B cell (primary cell): ENCODE data around the gene CCNF. TPM values are rescaled to one million over a fixed set of nuclear protein-coding genes. Genes with fewer than 3 reads are reported as not detected.
"Not testable (repeated sequence)": the region's sequence is repeated elsewhere in the genome, so short reads cannot be mapped to it uniquely, and the experiment has no call there.

Source experiments
- ATAC-seq: fragments of 200-7000 bp; cut with Tn5 transposase; one replicate; pipeline ENCODE4 v1.10.0; 2021; ENCODE audit warnings: low read depth, mild to moderate bottlenecking, moderate number of reproducible peaks, moderate library complexity
- CTCF ChIA-PET: fragments of 350-600 bp; sonication (Branson Sonifier 250); formaldehyde crosslinking; loops from one replicate; lab custom pipeline; 2021; ENCODE audit warnings: antibody characterized with exemption, inconsistent platforms; lab: Charles Lee
- POLR2A ChIA-PET: fragments of 350-600 bp; sonication (Branson Sonifier 250); formaldehyde crosslinking; loops from one replicate; lab custom pipeline; 2021; ENCODE audit warnings: antibody characterized with exemption; lab: Charles Lee
- DNase-seq: peaks from one replicate; pipeline ENCODE4 v3.0.0; 2013
- H2AFZ ChIP-seq: 2 replicates; pipeline ENCODE4 v1.6.1; 2012; ENCODE audit warnings: mild to moderate bottlenecking, low read depth, low read length; ENCODE audit not compliant: insufficient read depth, poor library complexity, severe bottlenecking
- H3K27ac ChIP-seq, 2 donors: 1 replicate in 1 of 2; 2 replicates in 1 of 2; pipeline ENCODE4 v1.5.1; 2012 to 2013; ENCODE audit warnings: low read length in 2 of 2, mild to moderate bottlenecking in 2 of 2, moderate library complexity in 1 of 2
- H3K27me3 ChIP-seq, 4 experiments: fragments of 200-600 bp in 1 of 4; sonication (generic) in 1 of 4; replicated peaks in 1 of 4; 1 replicate in 2 of 4; 2 replicates in 2 of 4; pipeline versions ENCODE4 v1.6.1 to v1.7.0; 2013 to 2016; ENCODE audit warnings: low read length in 3 of 4, mild to moderate bottlenecking in 2 of 4, mixed read lengths in 1 of 4, moderate library complexity in 1 of 4; ENCODE audit not compliant: insufficient read depth in 4 of 4, control insufficient read depth in 3 of 4; ENCODE audit errors: control extremely low read depth in 1 of 4
- H3K36me3 ChIP-seq, 2 experiments: replicated peaks in 1 of 2; 1 replicate in 1 of 2; 2 replicates in 1 of 2; pipeline versions ENCODE4 v1.6.1 to v1.7.1; 2013; ENCODE audit warnings: low read length in 1 of 2; ENCODE audit not compliant: insufficient read depth in 2 of 2, control insufficient read depth in 1 of 2; ENCODE audit errors: control extremely low read depth in 1 of 2, extremely low read depth in 1 of 2
- H3K4me1 ChIP-seq, 2 donors: fragments of 200-600 bp in 1 of 2; sonication (generic) in 1 of 2; 1 replicate in 1 of 2; 2 replicates in 1 of 2; pipeline versions ENCODE4 v1.5.1 to v1.6.1; 2013 to 2017; ENCODE audit warnings: low read length in 2 of 2; ENCODE audit not compliant: control insufficient read depth in 2 of 2, insufficient read depth in 2 of 2
- H3K4me2 ChIP-seq: replicated peaks from 2 replicates; pipeline ENCODE3; 2012; ENCODE audit warnings: mild to moderate bottlenecking, low read depth, low read length; ENCODE audit not compliant: poor library complexity, severe bottlenecking
- H3K4me3 ChIP-seq, 5 experiments: fragments of 200-600 bp in 1 of 5; sonication (generic) in 1 of 5; 1 replicate in 3 of 5; 2 replicates in 2 of 5; pipeline versions ENCODE4 v1.5.1 to v1.7.0; 2011 to 2016; ENCODE audit warnings: low read length in 4 of 5, mild to moderate bottlenecking in 4 of 5, low read depth in 2 of 5, control low read depth in 1 of 5, moderate library complexity in 1 of 5; ENCODE audit not compliant: insufficient read depth in 1 of 5; ENCODE audit errors: control extremely low read depth in 1 of 5, extremely low read depth in 1 of 5
- H3K79me2 ChIP-seq: fragments of 200-600 bp; sonication (generic); one replicate; pipeline ENCODE4 v1.6.0; 2016; ENCODE audit warnings: low read length; ENCODE audit not compliant: control insufficient read depth, insufficient read depth
- H3K9ac ChIP-seq: fragments of 200-600 bp; sonication (generic); 2 replicates; pipeline ENCODE4 v1.6.1; 2017; ENCODE audit warnings: mild to moderate bottlenecking, low read length, moderate library complexity
- H3K9me3 ChIP-seq, 3 donors: one replicate each; pipeline versions ENCODE4 v1.6.1 to v1.7.1; 2013; ENCODE audit warnings: low read length in 2 of 3; ENCODE audit not compliant: control insufficient read depth in 2 of 3, insufficient read depth in 1 of 3; ENCODE audit errors: control extremely low read depth in 1 of 3
- H4K20me1 ChIP-seq: 2 replicates; pipeline ENCODE4 v1.6.0; 2012; ENCODE audit warnings: mild to moderate bottlenecking, low read length; ENCODE audit not compliant: insufficient read depth, control insufficient read depth, poor library complexity, severe bottlenecking
- H3K27ac Mint-ChIP-seq: one replicate; pipeline ENCODE4 v1.8.0; 2021; ENCODE audit warnings: mixed read lengths
- H3K27me3 Mint-ChIP-seq: one replicate; pipeline ENCODE4 v1.8.0; 2021; ENCODE audit warnings: mixed read lengths
- H3K4me1 Mint-ChIP-seq: one replicate; pipeline ENCODE4 v1.8.0; 2021; ENCODE audit warnings: mixed read lengths
- H3K4me3 Mint-ChIP-seq: one replicate; pipeline ENCODE4 v1.8.0; 2021; ENCODE audit warnings: mixed read lengths
- H3K9me3 Mint-ChIP-seq: one replicate; pipeline ENCODE4 v1.8.0; 2022; ENCODE audit warnings: mixed read lengths; ENCODE audit not compliant: insufficient read depth
- EZH2 ChIP-seq: IDR thresholded peaks from 2 replicates; pipeline ENCODE4 v1.6.1; 2012; ENCODE audit warnings: borderline replicate concordance, low read depth, mild to moderate bottlenecking, moderate library complexity, low read length; ENCODE audit not compliant: insufficient read depth, poor library complexity, severe bottlenecking
- WGBS: methylation state at CpG from one replicate; pipeline ENCODE4 v1.1.5; 2013; ENCODE audit warnings: missing lambda C conversion rate; ENCODE audit not compliant: insufficient coverage; 5-methylcytosine and 5-hydroxymethylcytosine counted together
- intact Hi-C: fragments of 100-400 bp; cut with micrococcal nuclease; formaldehyde crosslinking; loops from one replicate; pipeline ENCODE4 v1.10.0; 2022
- polyA plus RNA-seq: library from polyadenylated mRNA; depleted of rRNA; stranded (reverse); fragments of >200 nt; gene quantifications from 2 replicates; pipeline ENCODE4 v1.2.3, GENCODE V29; 2012
- total RNA-seq, 2 donors: library from RNA; stranded (reverse); fragments of 120-200 nt in 1 of 2; gene quantifications; 1 replicate in 1 of 2; 2 replicates in 1 of 2; pipeline versions ENCODE4 v1.2.3 to v1.2.4, GENCODE V29; 2013 to 2022
- TF ChIP-seq, protein P1 (sequence below): fragments of 200-600 bp; IDR thresholded peaks from one replicate; pipeline ENCODE4 v1.8.0; 2022; ENCODE audit warnings: antibody characterized with exemption, mild to moderate bottlenecking

Gene CCNF
- total and polyA plus RNA-seq, 2 donors (not counting 1 experiment from before 2014, with no cell fraction given), result 3.2 to 5.3 TPM

DNA sequence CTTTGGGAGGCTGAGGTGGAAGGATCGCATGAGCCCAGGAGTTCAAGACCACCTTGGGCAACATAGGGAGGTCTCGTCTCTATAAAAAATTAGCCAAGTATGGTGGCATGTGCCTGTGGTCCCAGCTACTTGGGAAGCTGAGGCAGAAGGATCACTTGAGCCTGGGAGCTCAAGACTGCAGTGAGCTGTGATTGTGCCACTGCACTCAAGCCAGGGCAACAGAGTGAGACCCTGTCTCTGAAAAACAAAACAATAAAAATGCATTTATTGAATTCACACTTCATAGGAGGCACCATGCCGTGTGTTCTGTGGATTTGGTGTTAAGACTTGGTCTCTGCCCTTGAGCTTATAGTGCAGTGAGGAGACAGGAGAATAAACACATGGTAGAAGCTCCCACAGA, 48.1 kb downstream of the CCNF start:
- intact Hi-C loops, result no loop called here
- Histone ChIP-seq H3K27ac (no peak overlapping the region), H3K4me3 (no peak overlapping the region), H4K20me1 (peaks cover 25% of the 10 kb centered on the region), H3K27me3 (peaks cover 0 to 12% (median 9%) of the 10 kb centered on the region in 4 experiments), H3K9ac (no peak overlapping the region), H3K79me2 (peaks cover 66% of the 10 kb centered on the region), H3K36me3 (no peaks in the 10 kb centered on the region), H3K9me3 (no peaks in the 10 kb centered on the region), H3K4me2 (no peak overlapping the region), H3K4me1 (peaks cover 20 to 22% of the 10 kb centered on the region in 2 donors), H2AFZ (no peak overlapping the region)
- H3K9me3 Mint-ChIP-seq, result no peaks in the 10 kb centered on the region
- H3K27me3 Mint-ChIP-seq, result peaks cover 7% of the 10 kb centered on the region
- TF ChIP-seq EZH2, result no peak
- TF ChIP-seq, protein P1, sequence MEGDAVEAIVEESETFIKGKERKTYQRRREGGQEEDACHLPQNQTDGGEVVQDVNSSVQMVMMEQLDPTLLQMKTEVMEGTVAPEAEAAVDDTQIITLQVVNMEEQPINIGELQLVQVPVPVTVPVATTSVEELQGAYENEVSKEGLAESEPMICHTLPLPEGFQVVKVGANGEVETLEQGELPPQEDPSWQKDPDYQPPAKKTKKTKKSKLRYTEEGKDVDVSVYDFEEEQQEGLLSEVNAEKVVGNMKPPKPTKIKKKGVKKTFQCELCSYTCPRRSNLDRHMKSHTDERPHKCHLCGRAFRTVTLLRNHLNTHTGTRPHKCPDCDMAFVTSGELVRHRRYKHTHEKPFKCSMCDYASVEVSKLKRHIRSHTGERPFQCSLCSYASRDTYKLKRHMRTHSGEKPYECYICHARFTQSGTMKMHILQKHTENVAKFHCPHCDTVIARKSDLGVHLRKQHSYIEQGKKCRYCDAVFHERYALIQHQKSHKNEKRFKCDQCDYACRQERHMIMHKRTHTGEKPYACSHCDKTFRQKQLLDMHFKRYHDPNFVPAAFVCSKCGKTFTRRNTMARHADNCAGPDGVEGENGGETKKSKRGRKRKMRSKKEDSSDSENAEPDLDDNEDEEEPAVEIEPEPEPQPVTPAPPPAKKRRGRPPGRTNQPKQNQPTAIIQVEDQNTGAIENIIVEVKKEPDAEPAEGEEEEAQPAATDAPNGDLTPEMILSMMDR, result no peak
- ATAC-seq (no peak), DNase-seq (no peak)
- 100% methylated on average over 3 of the region's 3 CpGs for WGBS
- ChIA-PET POLR2A (interaction anchor here (0.6 kb wide), 1 partner anchor 30 kb away, joined by 4 read pairs; no protein-coding TSS in a partner anchor), CTCF (interaction anchor here (1.2 to 3.3 kb wide), 3 partner anchors 9 to 56 kb away, joined by 3 to 13 read pairs (median 7); no protein-coding TSS in a partner anchor)
- peaks cover 16% of the 10 kb centered on the region for H3K4me1 Mint-ChIP-seq
- no peak overlapping the region for H3K27ac Mint-ChIP-seq
- H3K4me3 Mint-ChIP-seq, result no peak overlapping the region

GRCh38 chr16:2478279-2478678, 49.0 kb downstream of the CCNF start:
- Histone ChIP-seq H3K9me3 (no peaks in the 10 kb centered on the region), H3K27me3 (peaks cover 0 to 2% (median under 1%) of the 10 kb centered on the region in 4 experiments), H3K36me3 (no peaks in the 10 kb centered on the region), H3K4me1 (peaks cover 10 to 15% of the 10 kb centered on the region in 2 donors), H3K9ac (no peak overlapping the region), H4K20me1 (peaks cover 17% of the 10 kb centered on the region), H3K4me2 (no peak overlapping the region), H3K27ac (no peak overlapping the region), H2AFZ (no peak overlapping the region), H3K4me3 (no peak overlapping the region), H3K79me2 (peaks cover 72% of the 10 kb centered on the region)
- TF ChIP-seq EZH2, result no peak
- TF ChIP-seq, protein P1, result no peak
- no peak for ATAC-seq
- H3K4me1 Mint-ChIP-seq, result peaks cover 10% of the 10 kb centered on the region
- POLR2A ChIA-PET, result no interaction called here
- WGBS, result 93% methylated on average over 6 of the region's 8 CpGs
- intact Hi-C loops, result no loop called here
- peaks cover 2% of the 10 kb centered on the region for H3K27me3 Mint-ChIP-seq
- no peaks in the 10 kb centered on the region for H3K9me3 Mint-ChIP-seq
- CTCF ChIA-PET, result interaction anchor here (1.2 to 3.3 kb wide), 3 partner anchors 8 to 57 kb away, joined by 3 to 13 read pairs (median 7); no protein-coding TSS in a partner anchor
- no peak overlapping the region for H3K27ac Mint-ChIP-seq
- DNase-seq, result no peak
- H3K4me3 Mint-ChIP-seq, result no peak overlapping the region

GRCh38 chr16:2479996-2480395, 50.7 kb downstream of the CCNF start:
- H3K4me1 ChIP-seq, H3K27me3 Mint-ChIP-seq, ATAC-seq, H3K27ac Mint-ChIP-seq, DNase-seq, H3K9me3 Mint-ChIP-seq, H3K36me3 ChIP-seq, H2AFZ ChIP-seq, H3K4me3 ChIP-seq, H3K4me2 ChIP-seq, CTCF ChIA-PET, H3K27ac ChIP-seq, H3K9ac ChIP-seq, intact Hi-C loops, H3K9me3 ChIP-seq, H3K4me1 Mint-ChIP-seq, H3K4me3 Mint-ChIP-seq, POLR2A ChIA-PET, H3K27me3 ChIP-seq: not testable (repeated sequence)
- Histone ChIP-seq H3K79me2 (peaks cover 76% of the 10 kb centered on the region), H4K20me1 (peaks cover 17% of the 10 kb centered on the region)
- WGBS, result 94% methylated on average over 9 of the region's 10 CpGs
